Suprapubic skin (tissue), 4 donors: ENCODE data around the gene JKAMP.

Source experiments
- CTCF ChIP-seq, 2 donors: fragments of 200-600 bp in 1 of 2; fragments of 450-650 bp in 1 of 2; sonication (generic) in 1 of 2; IDR thresholded peaks; one replicate each; pipeline ENCODE4 v1.5.1; 2016 to 2019; ENCODE audit warnings: antibody characterized with exemption in 2 of 2, mild to moderate bottlenecking in 1 of 2, moderate library complexity in 1 of 2
- POLR2A ChIP-seq, 2 donors: fragments of 450-650 bp; IDR thresholded peaks; one replicate each; pipeline ENCODE4 v1.6.1; 2017; ENCODE audit warnings: antibody characterized with exemption in 2 of 2, mild to moderate bottlenecking in 2 of 2, moderate library complexity in 2 of 2
- POLR2AphosphoS5 ChIP-seq, 3 donors: sonication (generic); formaldehyde crosslinking; IDR thresholded peaks; one replicate each; pipeline ENCODE4 v1.6.1; 2017; ENCODE audit warnings: antibody characterized with exemption in 3 of 3

- TF ChIP-seq CTCF (IDR thresholded peaks at IDR 0.05) (no peak), POLR2A (IDR thresholded peaks at IDR 0.05) (no peak), POLR2AphosphoS5 (IDR thresholded peaks at IDR 0.05) (no peak)
These were observed 46.1 kb upstream of the JKAMP start for GRCh38 chr14:59438195-59438647.
